Stimulated activated CD8-positive, alpha-beta memory T cell treated with anti-CD3 and anti-CD28 coated beads, Interleukin-12 subunit alpha, Interleukin-12 subunit beta, amount 100 ng/mL, for 24 hours (primary cell): ENCODE measurements around the gene TBX20.

Experiments used
- DNase-seq: peaks from one replicate; pipeline ENCODE4 v3.0.0-alpha.2; 2020; ENCODE audit errors: extremely low read depth

TBX20 gene, protein sequence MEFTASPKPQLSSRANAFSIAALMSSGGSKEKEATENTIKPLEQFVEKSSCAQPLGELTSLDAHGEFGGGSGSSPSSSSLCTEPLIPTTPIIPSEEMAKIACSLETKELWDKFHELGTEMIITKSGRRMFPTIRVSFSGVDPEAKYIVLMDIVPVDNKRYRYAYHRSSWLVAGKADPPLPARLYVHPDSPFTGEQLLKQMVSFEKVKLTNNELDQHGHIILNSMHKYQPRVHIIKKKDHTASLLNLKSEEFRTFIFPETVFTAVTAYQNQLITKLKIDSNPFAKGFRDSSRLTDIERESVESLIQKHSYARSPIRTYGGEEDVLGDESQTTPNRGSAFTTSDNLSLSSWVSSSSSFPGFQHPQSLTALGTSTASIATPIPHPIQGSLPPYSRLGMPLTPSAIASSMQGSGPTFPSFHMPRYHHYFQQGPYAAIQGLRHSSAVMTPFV

DNA sequence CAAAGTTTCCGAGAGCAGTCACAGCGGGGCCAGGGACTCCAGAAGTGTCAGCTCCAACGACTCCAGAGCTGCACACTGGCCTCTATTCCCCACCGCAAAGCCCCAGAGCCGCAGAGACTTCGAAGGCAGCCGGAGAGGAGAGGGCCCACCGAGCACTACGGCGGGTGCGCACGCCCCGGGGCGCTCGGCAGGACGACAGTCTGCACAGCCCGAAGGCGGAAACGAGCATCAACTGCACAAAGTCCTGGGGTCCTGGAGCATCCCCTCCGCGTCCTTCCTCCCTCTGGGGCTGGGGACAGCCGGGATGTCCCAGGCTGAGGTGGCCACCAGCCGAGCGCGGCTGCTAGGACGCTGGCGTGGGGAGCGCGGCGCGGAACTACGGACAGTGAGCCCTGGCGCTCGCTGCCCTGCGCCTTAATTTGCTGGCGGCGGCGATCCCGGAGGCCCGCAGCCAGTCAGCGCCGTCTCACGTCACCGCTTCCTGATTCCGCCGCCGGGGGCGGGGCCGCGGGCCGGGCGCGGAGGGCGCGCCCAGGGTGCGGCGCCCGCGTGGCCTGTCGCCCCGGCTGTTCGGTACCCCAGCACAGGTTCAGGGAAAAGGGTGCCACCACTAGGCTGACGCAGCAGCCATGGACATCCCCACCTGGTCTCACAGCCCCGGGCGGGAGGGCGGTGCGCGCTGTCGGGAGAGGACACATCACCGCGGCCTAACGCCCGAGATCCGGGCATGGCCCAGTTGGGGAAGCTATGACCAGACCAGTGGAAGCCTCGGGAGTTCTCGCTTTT is at the start of gene TBX20:
Gene TBX20, minus strand, starts transcription at position 391 of the 786 bp plus-strand sequence. CDS start 480 bp downstream, outside the sequence.
- DNase-seq = no peak

DNA sequence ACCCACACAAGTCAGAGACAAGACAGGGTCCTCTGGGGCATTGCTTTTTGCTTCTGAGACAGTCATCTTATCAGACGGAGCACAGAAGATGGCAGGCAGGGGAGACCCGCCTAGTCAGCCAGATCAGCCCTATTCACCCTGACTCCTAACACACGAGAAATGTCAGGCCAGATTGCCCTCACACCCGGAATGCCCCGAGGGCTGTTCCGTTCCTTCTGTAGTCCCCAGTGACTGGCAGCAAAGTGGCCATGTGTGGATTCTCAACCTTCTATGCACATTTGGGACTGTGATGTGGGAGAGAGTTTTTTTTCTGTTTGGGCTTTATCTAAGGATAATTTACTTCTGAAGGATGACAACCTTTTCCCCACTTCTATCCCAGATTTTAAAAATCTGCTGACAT is 35.5 kb upstream of the TBX20 start:
- DNase-seq = no peak

DNA sequence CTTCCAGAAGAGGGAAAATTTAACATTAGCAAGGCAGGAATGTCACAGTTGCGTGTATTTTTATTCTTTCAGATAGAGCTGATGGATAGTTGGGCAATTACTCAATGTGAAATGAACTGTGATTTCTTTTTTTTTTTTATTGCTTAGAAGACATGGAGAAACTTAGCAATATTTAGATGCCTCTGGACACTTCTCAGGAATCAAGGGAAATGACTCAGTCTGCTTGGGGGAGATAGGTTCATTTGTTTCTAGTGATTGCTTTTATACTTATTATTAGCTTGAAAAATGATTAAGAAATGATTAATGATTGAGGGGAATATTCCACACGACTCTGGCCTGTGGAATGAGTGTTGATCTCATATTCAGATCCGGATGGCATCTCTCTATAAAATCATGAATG is 33.1 kb upstream of the TBX20 start:
- no peak for DNase-seq

DNA sequence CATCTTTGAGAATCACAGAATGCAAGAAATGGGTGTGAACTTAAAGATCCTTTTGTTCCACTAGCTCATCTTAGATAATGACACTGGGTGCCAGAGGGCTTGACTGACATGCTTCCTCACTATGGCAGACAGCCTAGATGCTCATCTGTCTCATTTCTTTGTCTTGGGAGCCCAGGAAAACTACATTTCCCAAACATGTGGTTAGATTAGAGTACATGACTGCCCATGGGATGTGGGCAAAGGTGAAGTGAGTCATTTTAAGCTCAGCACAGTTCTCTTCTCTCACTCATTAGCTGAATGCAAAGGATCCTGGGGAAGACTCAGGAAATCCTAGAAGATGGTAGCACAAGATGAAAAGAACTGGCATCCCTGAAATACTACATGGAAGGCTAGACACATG is 32.5 kb upstream of the TBX20 start:
- DNase-seq = no peak

DNA sequence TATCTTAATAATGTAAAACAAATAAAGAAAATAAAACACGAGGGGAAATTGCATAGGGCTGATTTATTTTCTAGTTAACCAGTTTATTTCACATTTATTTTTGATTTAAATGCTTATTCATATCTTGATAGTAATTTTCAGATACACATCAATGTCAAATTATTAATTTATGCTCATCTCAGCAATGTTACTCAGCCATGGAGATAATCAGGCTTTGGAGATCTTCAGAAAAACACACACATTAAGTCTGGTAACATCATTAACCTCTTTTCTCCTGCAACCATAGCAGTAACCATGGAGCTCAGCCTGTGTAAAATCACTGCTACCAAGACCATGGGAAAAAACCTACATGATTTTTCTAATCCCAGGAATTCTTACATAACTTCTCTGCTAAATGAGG is 31.9 kb upstream of the TBX20 start:
- no peak for DNase-seq

DNA sequence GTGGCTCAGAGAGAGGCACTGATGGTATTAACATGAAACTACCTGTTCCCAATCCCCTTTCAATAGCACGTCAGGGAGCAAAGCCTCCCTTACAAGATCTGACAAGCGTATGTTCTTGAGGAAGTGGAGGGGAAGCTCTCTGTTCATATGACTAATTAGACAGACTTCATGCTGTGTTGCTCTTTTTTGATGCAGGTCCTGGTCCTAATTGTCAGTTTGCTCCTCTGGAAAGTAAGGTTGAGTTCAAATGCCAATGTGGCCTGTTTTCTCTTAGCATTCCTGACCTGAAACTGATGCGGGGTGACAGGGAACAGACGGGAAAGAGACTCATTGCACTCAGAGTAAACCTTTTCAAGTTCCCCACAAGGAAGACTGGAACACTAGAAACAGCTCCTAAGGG is 27.0 kb upstream of the TBX20 start:
- DNase-seq = no peak

DNA sequence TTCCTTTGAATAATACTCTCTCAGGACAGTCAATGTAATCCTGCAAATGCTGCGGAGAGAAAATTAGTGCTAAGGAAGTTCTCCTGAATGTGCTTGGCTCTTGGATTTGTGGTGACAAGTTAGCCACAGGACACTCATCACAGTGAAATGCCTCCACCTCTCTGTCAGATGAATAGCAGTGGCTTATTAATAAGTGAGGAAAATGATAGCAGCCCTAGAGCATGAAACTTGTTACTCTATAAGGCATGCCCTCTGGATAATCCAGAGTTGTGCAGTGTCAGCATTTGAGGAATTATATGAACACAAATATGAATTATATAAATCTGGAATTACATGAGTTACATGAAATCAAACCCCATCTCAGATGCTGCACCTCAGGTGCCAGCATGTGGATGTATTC is 23.5 kb upstream of the TBX20 start:
- no peak for DNase-seq

DNA sequence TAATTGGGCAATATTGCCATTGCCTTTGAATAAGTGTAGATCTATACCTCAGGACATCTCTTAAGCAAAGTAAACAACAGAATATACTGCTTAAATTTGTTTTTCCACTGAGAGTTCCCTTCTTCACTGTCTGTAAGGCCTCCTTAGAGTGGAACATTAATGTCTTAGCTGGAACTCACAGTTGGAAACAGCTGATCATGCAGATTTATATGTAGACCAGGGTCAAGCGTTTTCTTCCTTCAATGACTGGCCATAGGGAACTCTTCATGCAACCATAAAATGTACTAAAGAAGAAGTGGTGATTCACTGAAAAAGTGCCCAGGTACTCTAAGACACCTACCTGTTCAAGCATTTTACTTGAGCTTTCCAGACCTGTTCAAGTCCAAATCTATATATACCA is 18.3 kb upstream of the TBX20 start:
- DNase-seq = no peak

DNA sequence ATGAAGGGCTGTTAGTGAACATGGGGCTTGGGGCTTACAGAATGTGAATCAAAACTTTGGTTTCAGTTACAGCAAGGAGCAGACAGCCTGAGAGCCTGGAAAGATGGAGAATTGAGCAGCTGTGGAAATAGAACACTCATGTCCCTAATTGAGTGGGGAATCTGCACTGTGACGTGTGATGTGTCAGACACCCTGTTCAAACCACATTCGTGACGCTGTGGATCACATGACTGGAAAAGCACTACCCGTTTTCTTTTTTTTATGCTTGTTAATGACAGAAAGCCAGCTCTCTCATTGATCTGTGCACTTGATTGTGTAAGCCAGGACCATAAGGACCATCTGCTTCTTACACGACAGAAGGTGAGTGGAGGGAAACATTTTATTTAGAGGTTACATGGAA is 15.1 kb upstream of the TBX20 start:
- no peak for DNase-seq

DNA sequence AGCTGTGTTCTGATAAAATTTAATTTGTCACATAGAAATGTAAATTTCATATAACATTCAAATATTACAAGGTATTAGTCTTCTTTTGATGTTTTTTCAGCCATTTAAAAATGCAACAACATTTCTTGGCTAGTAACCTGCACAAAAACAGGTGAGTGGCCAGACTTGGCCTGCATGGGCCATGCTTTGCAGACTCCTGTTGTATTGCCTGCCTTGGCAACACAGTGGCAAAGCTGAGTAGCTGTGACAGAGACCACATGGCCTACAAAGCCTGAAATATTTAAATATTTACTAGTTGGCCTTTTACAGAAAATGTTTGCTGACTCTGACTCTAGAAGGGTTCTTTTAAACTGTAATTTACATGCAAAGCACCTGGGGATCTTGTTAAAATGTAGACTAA is 13.5 kb upstream of the TBX20 start:
- DNase-seq = no peak

DNA sequence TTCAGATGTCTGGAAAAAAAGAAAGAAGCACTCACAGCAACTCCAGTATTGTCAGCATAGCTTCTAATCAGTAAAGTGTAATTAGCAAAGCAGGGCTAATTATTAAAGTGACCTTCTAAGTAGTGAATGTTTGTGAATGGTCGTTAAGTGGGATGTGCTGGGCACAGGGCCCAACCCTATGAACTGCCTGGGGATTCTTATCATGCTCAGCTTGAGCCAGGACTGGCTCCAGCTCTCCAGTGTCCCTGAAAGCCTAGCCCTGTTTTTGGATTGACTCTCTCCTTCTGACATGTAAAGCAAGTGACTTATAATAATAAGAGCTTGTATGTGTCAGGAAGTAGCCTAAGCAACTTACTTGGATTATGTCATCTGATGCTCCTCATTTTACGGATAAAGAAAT is 9.5 kb upstream of the TBX20 start:
- DNase-seq = no peak

DNA sequence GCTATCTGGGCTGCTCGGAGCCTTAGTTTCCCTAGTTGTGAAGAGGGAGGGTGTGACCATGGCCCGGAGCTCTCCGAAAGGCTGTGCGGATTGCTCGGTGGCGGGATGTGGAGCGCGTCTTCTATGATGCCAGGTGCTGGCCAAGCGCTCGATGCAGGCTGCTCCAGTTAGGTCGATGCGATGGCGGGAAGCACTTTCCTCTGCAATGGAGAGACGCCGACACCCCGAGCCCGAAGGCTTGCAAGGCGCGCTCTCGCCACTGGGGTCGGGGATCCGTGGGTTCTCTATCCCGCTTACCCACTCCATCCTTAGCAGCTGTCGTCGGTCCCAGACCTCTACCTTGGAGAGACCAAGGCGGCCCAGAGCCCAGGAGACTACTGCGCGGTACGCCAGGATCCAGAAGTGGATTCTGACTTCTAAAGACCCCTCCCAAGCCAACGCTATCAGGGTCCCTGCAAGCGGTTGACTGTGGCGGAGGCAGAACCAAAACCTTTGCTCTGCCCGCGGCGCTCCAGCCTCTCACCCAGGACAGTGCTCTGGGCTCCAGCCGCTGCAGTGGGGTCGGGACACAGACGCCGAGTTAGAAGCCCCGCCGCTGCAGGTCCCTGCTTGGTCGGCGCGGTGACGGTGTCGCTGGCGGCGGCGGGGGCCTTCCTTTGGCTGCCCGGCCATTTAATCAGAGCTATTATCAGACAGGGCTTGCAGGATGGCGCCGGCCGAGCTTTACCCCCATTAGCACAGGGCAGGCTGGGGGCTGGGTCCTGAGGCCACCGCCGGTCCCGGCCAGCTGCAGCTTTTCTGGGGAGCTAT is 7.8 kb upstream of the TBX20 start:
- no peak for DNase-seq

DNA sequence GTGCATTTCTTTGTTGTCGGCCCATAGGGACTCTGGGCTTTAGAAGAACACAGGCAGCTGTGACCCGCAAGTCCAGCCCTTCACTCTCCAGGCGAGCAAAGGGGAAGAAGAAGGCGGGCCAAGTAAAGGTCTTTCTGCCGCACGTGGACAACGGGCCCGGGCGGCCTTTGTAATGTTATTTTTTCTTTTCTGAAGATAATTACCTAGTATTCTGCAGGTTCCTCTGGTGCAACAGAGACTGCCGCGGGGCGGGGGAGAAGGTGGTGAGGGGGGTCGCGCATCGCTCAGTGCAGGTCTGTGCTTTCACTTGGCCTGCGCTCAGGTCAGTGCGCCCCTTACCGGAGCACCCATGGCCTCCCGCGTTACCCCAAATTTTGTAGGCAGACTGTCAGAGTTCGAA is 7.1 kb upstream of the TBX20 start:
- DNase-seq = no peak

DNA sequence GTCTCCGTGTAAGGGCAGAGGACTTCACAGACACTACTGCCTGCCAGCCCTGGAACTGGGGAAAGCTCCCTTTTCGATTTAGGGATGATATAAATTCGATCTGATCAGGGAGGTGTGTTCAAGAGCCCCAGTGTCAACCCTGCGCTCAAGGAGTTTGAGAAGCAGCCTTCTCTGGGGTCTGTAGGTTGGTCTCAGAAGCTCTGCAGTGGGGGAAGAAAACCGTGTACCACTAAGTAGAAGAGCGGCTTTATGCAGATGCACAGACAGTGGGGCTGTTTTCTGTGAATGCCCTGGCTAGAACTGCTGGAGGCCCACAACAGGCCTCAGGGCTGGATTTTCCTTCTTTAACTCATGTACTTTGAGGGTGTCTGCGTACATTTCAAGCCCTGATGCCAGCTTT is 6.3 kb upstream of the TBX20 start:
- no peak for DNase-seq

DNA sequence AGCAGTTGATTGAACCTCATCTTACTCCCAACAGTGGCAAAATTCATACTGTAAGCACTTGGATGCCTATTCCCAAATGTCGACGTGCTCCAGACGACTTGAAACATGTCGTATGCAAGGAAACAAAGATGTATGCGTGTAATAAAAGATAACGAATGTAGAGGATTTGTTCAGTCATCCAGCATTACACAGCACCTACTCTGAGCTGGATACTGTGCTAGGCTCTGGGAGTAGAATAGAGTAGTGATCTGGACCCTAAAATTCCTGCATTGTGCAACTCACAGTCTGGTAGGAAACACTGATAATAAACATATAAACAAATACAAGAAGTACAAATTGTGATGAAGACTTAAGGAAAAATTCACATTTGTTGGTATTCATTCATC is 5.6 kb upstream of the TBX20 start:
- DNase-seq = no peak

DNA sequence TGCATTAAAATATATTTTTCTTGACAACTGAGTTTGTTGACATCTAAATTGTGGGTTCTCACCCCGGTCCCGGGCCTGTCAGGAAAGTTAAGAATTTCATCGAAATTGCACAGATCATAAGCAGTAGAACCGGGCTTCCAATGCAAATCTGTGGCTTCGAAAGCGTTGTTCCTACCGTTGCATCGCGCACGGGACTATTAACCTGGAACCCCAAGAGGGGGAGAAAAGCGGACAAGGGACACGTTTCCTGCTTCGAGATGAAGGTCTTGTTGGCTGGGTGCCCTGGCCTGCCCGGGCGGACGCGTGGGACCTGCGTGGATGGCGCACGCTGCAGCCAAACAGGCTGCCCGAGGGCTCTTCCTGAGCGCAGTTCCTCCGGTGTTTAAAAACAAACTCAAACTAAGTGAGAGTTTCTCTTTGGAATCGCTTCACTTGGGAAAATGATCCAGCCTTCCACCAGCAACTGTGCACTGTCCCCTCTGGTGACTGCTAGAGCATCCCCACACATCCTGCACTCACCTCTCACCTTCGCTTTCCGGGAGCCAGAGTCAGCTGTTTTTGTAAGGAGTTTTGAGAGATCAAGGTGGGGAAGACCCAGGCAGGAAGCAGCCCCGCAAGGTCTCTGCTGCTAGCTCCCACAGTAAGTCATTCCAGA is 5.1 kb upstream of the TBX20 start:
- DNase-seq = no peak

DNA sequence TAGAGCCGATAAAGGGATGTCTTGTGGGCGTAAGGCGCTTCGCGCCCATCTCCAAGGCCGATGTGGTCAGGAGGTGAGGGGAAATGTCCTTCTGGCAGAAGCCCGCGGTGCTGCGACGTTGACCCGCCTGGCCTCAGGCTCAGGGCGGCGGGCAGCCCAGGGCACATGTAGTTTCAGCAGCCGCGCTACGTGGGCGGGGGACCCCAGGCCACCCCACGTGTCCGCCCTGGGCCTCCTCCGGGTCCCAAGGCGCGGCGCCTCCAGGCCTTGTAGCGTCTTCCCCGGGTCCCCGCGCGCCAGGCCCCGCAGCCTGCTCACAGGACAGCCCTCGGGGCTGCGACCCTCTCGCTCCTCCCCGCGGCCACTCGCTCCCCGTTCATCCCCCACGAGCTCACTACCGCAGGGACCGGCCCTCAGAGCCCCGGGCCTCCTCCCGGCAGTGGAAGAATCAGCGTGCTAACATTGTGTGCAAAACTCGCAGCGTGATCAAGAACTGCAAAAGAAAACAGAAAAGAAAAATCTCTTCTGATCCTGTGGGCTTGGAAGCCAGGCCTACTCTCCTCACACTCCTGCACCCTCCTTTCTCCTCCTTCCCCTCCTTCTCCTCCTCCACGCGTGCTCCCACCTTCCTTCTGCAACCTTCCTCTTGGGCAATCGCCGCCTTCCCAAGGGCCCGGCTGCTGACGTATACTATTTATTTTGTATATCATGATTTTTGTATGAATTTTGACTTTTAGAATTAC is 4.4 kb upstream of the TBX20 start:
- no peak for DNase-seq

DNA sequence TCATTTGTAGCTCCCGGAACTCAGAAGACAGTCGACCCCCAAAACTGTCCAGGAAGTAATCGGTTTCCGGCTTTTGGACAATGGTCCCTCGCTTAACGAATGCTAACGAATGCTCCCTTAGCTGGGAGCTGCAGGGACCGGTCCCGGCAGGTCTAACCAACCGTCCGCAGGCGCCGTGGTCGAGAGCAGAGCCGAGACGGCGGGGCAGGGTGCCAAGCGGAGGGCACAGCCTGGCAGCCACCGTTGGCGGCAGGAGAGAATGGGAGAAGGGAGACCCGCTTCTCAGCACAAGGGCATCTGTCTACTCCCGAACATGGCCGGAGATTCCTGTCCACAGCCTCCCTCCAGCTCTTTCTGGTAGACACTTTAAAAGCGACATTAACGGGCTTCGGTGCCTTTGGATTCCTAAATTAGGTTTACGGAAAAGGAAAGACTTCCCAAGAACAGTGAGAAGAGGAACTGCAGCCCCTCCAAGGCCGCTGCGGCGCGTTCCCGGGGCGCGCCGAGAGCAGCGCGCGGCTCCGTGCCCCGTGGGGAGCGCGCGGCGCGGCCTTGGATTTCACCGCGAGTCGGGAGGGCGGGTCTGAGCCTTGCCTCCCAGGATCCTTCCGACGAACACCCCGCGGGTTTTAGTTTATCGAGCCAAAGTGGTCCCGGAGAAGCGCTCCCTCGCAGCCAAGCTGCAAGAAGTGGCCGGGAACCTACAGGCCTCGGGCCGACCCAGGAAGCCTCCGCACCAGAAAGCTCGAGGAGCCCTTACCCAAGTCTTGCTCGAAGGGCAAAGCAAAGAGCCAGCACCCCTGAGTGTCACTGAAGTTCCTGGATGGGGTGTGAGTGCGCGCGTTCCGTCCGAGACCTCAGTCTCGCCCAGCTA is 3.6 kb upstream of the TBX20 start:
- no peak for DNase-seq

DNA sequence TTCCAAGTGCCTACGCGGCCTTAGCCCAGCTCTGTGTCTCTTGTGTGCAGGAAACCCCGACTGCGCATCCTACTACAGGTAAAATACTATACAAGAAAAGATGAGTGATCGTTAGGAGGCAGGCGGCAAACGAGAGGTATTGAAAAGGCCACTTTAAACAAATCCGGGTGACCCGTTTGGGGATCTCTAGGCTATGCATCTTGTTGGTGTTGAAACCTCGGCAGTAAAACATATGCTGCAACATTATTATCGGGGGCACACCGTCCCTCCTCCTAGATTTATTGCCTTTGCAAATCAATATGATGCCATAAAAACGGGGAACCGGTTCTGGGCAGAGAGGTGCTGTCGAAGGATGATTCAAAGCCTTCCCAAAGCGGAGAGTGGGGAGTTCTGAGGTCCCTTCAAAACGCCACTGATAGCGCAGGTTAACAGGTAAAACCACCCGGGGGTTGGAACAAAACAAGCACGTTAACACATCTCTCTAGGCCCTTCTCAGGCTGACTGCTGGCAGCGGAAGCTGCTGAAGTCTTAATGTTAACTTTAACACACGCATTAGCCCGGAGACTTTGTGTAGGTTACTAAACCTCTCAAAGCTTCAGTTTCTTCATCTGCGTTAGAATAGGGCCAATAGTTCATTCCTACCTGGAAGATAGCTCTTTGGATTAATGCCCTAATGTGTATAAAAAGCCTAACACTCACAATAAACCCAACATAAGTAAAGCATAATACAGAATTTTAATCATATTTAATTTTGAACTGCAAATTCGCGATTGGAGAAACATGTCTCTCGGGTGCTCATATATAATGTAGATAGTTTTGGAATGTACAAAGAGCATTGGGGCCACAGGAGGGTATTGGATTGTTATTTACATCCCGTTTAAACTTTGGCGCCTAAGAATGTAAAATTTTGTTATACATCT is 2.6 kb upstream of the TBX20 start:
- no peak for DNase-seq
